Kidney (tissue), 14 donors: ENCODE results near the gene DVL1. TPM values are rescaled to one million over a fixed set of nuclear protein-coding genes. Genes with fewer than 3 reads are reported as not detected.

Experiments used
- DNase-seq, 5 donors: peaks; one replicate each; pipeline ENCODE4 v3.0.0-alpha.2; 2013 to 2020
- FAIRE-seq: peaks from 2 replicates; lab custom pipeline; 2012; peaks lifted over from hg19 to GRCh38; lab: Jason Lieb, UNC
- H3K27ac ChIP-seq, 2 donors: one replicate each; pipeline ENCODE4 v1.7.0; 2013; ENCODE audit warnings: low read depth in 2 of 2, low read length in 2 of 2, inconsistent platforms in 1 of 2
- H3K27me3 ChIP-seq: one replicate; pipeline ENCODE4 v1.7.1; 2013; ENCODE audit warnings: low read length, inconsistent platforms; ENCODE audit not compliant: control insufficient read depth, insufficient read depth
- H3K36me3 ChIP-seq, 3 donors: one replicate each; pipeline versions ENCODE4 v1.7.0 to v1.7.1; 2013; ENCODE audit warnings: low read length in 3 of 3, control low read depth in 1 of 3, inconsistent platforms in 1 of 3; ENCODE audit not compliant: insufficient read depth in 3 of 3, control insufficient read depth in 2 of 3
- H3K4me1 ChIP-seq, 3 donors: one replicate each; pipeline versions ENCODE4 v1.7.0 to v1.7.1; 2013; ENCODE audit warnings: low read length in 3 of 3, inconsistent platforms in 1 of 3, low read depth in 1 of 3; ENCODE audit not compliant: control insufficient read depth in 2 of 3, insufficient read depth in 2 of 3
- H3K4me3 ChIP-seq, 3 donors: one replicate each; pipeline versions ENCODE4 v1.7.0 to v1.8.1; 2013; ENCODE audit warnings: low read length in 3 of 3, control low read depth in 1 of 3, inconsistent platforms in 1 of 3
- H3K9ac ChIP-seq, 3 donors: one replicate each; pipeline versions ENCODE4 v1.7.0 to v1.7.1; 2013; ENCODE audit warnings: low read length in 3 of 3, control low read depth in 1 of 3, inconsistent platforms in 1 of 3
- H3K9me3 ChIP-seq, 3 donors: one replicate each; pipeline versions ENCODE4 v1.7.0 to v1.7.1; 2013; ENCODE audit warnings: low read length in 3 of 3, control low read depth in 1 of 3, inconsistent platforms in 1 of 3; ENCODE audit not compliant: control insufficient read depth in 2 of 3, insufficient read depth in 1 of 3
- intact Hi-C: fragments of 100-400 bp; cut with DNase I; formaldehyde crosslinking; loops from one replicate; pipeline ENCODE4 v1.11.1; 2022
- polyA plus RNA-seq: library from polyadenylated mRNA; stranded (reverse); fragments of 350-450 nt; fragmentation: Illumina TruSeq; extraction: RNeasy Lipid Tissue Mini Kit (QIAGEN cat#74804); gene quantifications from one replicate; pipeline ENCODE4 v1.2.3, GENCODE V29; 2014; ENCODE audit warnings: low read depth, low replicate concordance; ENCODE audit not compliant: insufficient read depth
- total RNA-seq: library from RNA; stranded (reverse); fragmentation: NEBNext Ultra II Directional; extraction: Animal tissue kit (Norgen Biotek cat#: 25700); gene quantifications from one replicate; pipeline ENCODE4 v1.2.1, GENCODE V29; 2021
- TF ChIP-seq, protein P1 (sequence below): IDR thresholded peaks from 3 replicates; pipeline ENCODE4 v1.5.1; 2012; ENCODE audit warnings: mild to moderate bottlenecking, moderate library complexity, borderline replicate concordance; ENCODE audit not compliant: insufficient read depth; ENCODE audit errors: extremely low read depth
- donor health status: control.
- donor health status: control.
- donor health status: control.
- donor health status: control.
- donor health status: control.
- donor health status: DM: yes; HTN: yes; CAD: no.
- donor health status: Normal renal cell carcinoma (clear cell type).

DVL1 gene
- total and polyA plus RNA-seq, 2 donors from 2014 or later = 32.5 to 55.0 TPM

- Histone ChIP-seq H3K36me3 (peaks cover 0 to 2% (median 0%) of the 10 kb centered on the region in 3 donors), H3K9me3 (peaks cover 0 to 1% (median 0%) of the 10 kb centered on the region in 3 donors), H3K4me3 (no peak overlapping the region), H3K9ac (no peak overlapping the region), H3K27ac (no peak overlapping the region), H3K4me1 (peaks cover 0 to 20% (median 6%) of the 10 kb centered on the region in 3 donors), H3K27me3 (no peaks in the 10 kb centered on the region)
- FAIRE-seq (no peak), DNase-seq (no peak)
- TF ChIP-seq, protein P1, sequence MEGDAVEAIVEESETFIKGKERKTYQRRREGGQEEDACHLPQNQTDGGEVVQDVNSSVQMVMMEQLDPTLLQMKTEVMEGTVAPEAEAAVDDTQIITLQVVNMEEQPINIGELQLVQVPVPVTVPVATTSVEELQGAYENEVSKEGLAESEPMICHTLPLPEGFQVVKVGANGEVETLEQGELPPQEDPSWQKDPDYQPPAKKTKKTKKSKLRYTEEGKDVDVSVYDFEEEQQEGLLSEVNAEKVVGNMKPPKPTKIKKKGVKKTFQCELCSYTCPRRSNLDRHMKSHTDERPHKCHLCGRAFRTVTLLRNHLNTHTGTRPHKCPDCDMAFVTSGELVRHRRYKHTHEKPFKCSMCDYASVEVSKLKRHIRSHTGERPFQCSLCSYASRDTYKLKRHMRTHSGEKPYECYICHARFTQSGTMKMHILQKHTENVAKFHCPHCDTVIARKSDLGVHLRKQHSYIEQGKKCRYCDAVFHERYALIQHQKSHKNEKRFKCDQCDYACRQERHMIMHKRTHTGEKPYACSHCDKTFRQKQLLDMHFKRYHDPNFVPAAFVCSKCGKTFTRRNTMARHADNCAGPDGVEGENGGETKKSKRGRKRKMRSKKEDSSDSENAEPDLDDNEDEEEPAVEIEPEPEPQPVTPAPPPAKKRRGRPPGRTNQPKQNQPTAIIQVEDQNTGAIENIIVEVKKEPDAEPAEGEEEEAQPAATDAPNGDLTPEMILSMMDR = no peak
- intact Hi-C loops = no loop called here
Observed at GRCh38 chr1:1328254-1328653, 21.0 kb downstream of the DVL1 start.

DNA sequence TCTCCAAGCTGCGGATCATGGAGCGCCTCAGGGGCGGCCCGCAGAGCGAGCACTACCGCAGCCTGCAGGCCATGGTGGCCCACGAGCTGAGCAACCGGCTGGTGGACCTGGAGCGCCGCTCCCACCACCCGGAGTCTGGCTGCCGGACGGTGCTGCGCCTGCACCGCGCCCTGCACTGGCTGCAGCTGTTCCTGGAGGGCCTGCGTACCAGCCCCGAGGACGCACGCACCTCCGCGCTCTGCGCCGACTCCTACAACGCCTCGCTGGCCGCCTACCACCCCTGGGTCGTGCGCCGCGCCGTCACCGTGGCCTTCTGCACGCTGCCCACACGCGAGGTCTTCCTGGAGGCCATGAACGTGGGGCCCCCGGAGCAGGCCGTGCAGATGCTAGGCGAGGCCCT, 21.9 kb downstream of the DVL1 start:
- Histone ChIP-seq H3K4me3 (no peak overlapping the region), H3K9ac (no peak overlapping the region), H3K4me1 (peaks cover 0 to 23% (median 11%) of the 10 kb centered on the region in 3 donors), H3K36me3 (peaks cover 0 to 2% (median 0%) of the 10 kb centered on the region in 3 donors), H3K9me3 (peaks cover 0 to 1% (median 0%) of the 10 kb centered on the region in 3 donors), H3K27ac (no peak overlapping the region), H3K27me3 (no peaks in the 10 kb centered on the region)
- TF ChIP-seq, protein P1 = no peak
- FAIRE-seq = no peak
- no peak for DNase-seq
- intact Hi-C loops = no loop called here

GRCh38 chr1:1326075-1326605, 23.1 kb downstream of the DVL1 start:
- TF ChIP-seq, protein P1 = no peak
- FAIRE-seq (no peak), DNase-seq (no peak)
- Histone ChIP-seq H3K36me3 (peaks cover 0 to 2% (median 0%) of the 10 kb centered on the region in 3 donors), H3K27ac (no peak overlapping the region), H3K27me3 (no peaks in the 10 kb centered on the region), H3K4me1 (peaks cover 0 to 23% (median 11%) of the 10 kb centered on the region in 3 donors), H3K9me3 (peaks cover 0 to 1% (median 0%) of the 10 kb centered on the region in 3 donors), H3K9ac (peak overlapping the region in 1 of 3 donors; percentile 85), H3K4me3 (peak overlapping the region in 2 of 3 donors; percentile 2 to 82)
- intact Hi-C loops = no loop called here
